BLaER1 treated with 17β-estradiol and CSF1 and Interleukin-3, amounts not matched to agents 10 nM and 100 nM (cell line): ENCODE results near the gene BAIAP2L2.

ENCODE experiments used
- H3K27ac ChIP-seq, 11 experiments: shearing (Covaris generic); formaldehyde crosslinking; 2 replicates each; pipeline ENCODE4 v1.8.1; 2022
- H3K27me3 ChIP-seq, 11 experiments: shearing (Covaris generic); formaldehyde crosslinking; 2 replicates each; pipeline ENCODE4 v1.8.1; 2022
- H3K36me3 ChIP-seq, 11 experiments: shearing (Covaris generic); formaldehyde crosslinking; 2 replicates each; pipeline ENCODE4 v1.8.1; 2022
- H3K4me1 ChIP-seq, 10 experiments: shearing (Covaris generic); formaldehyde crosslinking; 2 replicates each; pipeline ENCODE4 v1.8.1; 2022
- H3K4me2 ChIP-seq, 11 experiments: shearing (Covaris generic); formaldehyde crosslinking; 2 replicates each; pipeline ENCODE4 v1.8.1; 2022
- H3K4me3 ChIP-seq, 10 experiments: shearing (Covaris generic); formaldehyde crosslinking; 2 replicates each; pipeline ENCODE4 v1.8.1; 2022
- H3K9ac ChIP-seq, 11 experiments: shearing (Covaris generic); formaldehyde crosslinking; 2 replicates each; pipeline ENCODE4 v1.8.1; 2022
- H3K9me3 ChIP-seq, 11 experiments: shearing (Covaris generic); formaldehyde crosslinking; replicated peaks in 1 of 11; 2 replicates each; pipeline ENCODE4 v1.8.1; 2022
- H4K20me1 ChIP-seq, 11 experiments: shearing (Covaris generic); formaldehyde crosslinking; 2 replicates each; pipeline ENCODE4 v1.8.1; 2022
- Cebpa-rat ChIP-seq, 11 experiments: shearing (Covaris generic); IDR thresholded peaks; 2 replicates each; pipeline ENCODE4 v1.8.1; 2022

Gene BAIAP2L2

DNA sequence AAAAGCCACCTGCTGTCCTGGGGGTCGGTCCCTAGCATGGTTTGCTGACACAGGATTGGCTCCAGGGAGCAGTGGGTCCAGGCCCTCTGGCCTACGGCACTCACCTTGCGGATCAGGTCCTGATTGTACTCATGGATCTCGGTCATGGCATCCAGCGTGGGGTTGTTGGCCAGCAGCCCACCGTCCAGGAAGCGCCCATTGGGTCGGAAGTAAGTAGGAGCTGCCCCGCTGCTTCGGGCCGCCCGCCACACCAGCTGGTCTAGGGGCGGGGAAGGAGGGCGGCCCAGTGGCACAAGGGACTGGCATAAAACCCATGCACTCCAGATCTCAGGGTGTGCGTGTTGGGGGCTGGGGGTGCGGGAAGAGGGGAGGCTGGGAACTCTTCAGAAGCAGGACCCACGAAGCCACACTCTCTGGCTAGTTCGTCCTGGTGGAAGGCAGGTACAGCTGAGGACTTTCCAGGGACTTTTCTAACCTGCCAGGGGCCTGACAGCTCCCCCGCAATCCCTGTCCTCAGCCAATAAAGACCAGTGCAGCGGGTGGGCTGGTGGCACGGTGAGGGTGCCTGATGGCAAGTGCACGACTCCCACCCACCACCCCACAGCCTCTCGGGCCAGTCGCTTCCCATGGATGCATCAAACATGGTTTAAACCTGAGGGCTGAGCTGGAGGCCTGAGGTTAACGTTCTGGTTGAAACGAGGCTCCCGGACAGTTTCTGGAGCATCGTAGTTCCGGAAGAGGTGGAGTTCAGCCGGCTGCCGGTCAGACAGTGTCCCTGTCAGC lies 5.1 kb upstream of the BAIAP2L2 start:
- H3K4me1 ChIP-seq, result peaks cover 4 to 34% (median 27%) of the 10 kb centered on the region in 10 experiments; a peak in 19 of 20 replicates
- H3K9ac ChIP-seq, result no peak overlapping the region
- no peak overlapping the region for H3K27ac ChIP-seq
- no peak for TF ChIP-seq Cebpa-rat (IDR thresholded peaks at IDR 0.05)
- H3K9me3 ChIP-seq, result no peaks in the 10 kb centered on the region
- H4K20me1 ChIP-seq, result peaks cover 0 to 4% (median 0%) of the 10 kb centered on the region in 11 experiments; a peak in 2 of 22 replicates
- H3K27me3 ChIP-seq, result no peaks in the 10 kb centered on the region
- peaks cover 0 to 31% (median 0%) of the 10 kb centered on the region in 11 experiments; a peak in 5 of 22 replicates for H3K36me3 ChIP-seq
- peak overlapping the region in 3 of 11 experiments; percentile 37 to 58 (median 52); a peak in 2 of 22 replicates for H3K4me2 ChIP-seq
- no peak overlapping the region for H3K4me3 ChIP-seq

DNA sequence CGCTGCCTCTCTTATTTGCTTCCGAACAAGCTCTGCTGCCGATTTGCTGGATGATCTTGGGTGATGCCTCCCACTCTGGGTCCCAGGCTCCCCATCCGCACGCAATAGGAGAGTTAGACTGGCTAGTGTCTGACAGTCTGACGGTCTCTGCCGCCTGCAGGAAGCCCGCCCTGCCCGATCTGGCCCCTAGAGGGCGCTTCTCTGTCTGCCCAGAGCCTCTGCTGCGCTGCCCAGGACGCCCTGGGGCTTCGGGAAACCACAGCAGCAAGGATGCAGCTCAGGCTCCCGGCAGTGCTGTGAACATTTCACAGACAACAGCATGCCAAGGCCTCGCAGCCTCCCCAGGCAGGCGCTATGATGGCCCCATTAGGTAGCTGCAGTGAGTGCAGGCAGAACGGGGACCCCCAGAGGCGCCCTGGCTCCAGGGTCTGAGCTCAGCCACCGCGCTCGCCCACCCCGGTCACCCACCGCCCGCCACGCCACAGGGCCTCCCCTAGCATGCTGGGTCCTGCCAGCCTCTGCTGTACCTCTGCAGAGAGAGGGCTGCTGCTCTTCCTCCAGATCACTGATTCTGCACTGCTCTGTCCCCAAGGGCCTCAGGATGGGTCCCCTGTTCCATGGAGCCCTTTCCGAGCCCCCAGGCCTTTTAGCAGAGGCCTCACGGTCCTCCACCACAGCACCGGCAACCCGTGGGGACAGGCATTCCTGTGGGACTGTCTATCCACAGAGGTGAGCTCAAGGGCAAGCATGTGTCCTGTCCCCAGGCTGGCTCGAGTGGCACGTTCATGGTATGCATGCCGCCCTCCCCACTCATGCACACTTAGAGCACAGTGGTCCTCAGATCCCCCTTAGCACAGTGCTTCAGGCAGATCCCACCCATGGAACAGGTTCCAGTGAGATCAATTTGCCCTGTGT lies 4.3 kb upstream of the BAIAP2L2 start:
- H3K4me2 ChIP-seq, result peak overlapping the region; percentile 21 to 74 (median 54); a peak in 21 of 22 replicates

DNA sequence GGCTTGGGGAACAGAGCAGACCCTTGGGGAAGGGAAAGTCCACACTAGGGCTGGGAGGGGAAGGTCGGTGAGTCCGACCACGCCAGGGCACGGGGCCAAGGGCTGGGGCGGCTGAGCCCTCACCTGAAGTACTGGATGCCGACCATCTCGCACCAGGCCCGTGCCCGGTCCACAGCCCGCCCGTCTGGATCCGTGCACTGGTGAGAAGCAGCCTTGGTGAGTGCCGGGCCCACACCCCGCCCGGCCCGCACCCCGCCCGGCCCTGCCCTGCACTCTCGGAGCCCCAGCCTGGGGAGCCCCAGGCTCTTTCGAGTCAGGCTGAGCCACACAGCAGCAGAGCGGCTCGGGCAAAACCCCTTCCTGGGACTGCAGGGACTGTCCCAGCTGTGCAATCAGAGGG lies 1.9 kb upstream of the BAIAP2L2 start:
- Histone ChIP-seq H4K20me1 (no peaks in the 10 kb centered on the region; a peak in 2 of 22 replicates), H3K4me2 (no peak overlapping the region), H3K36me3 (peaks cover 0 to 31% (median 0%) of the 10 kb centered on the region in 11 experiments; a peak in 5 of 22 replicates), H3K4me3 (no peak overlapping the region), H3K4me1 (peaks cover 4 to 36% (median 30%) of the 10 kb centered on the region in 10 experiments; a peak in 18 of 20 replicates), H3K9me3 (no peaks in the 10 kb centered on the region), H3K27me3 (no peaks in the 10 kb centered on the region), H3K9ac (no peak overlapping the region), H3K27ac (no peak overlapping the region)
- no peak for TF ChIP-seq Cebpa-rat (IDR thresholded peaks at IDR 0.05)

More for the DNA sequence above, 4.3 kb upstream of the BAIAP2L2 start:
- H3K4me3 ChIP-seq, result no peak overlapping the region
- no peaks in the 10 kb centered on the region for H3K9me3 ChIP-seq
- H3K27me3 ChIP-seq, result no peaks in the 10 kb centered on the region
- H3K36me3 ChIP-seq, result peaks cover 0 to 31% (median 0%) of the 10 kb centered on the region in 11 experiments; a peak in 5 of 22 replicates
- no peaks in the 10 kb centered on the region; a peak in 1 of 22 replicates for H4K20me1 ChIP-seq
- H3K4me1 ChIP-seq, result peaks cover 4 to 25% (median 20%) of the 10 kb centered on the region in 10 experiments; a peak in 18 of 20 replicates
- TF ChIP-seq Cebpa-rat (IDR thresholded peaks at IDR 0.05), result no peak
- H3K27ac ChIP-seq, result no peak overlapping the region
- no peak overlapping the region for H3K9ac ChIP-seq

DNA sequence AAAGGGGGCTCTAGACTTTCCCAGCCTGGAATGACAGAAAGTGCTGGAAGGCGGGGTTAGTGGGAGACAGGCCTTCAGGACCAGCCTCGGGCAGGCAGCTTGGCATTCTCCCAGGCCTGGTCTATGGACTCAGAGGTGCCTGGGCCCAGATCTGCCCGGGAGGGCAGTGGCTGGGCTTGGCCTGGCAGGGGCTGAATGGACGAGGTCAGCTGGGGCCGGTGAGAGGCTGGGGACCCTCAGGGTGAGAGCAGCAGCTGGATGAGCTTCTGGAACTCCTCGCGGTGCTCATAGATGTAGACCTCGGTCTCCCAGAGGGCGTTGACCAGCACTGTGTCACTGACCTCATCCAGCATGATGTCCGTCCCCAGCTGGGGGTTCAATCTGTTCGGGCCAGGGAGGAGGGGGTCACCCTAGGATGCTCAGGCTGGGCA lies 1.5 kb upstream of the BAIAP2L2 start:
- Histone ChIP-seq H3K4me1 (peaks cover 4 to 37% (median 32%) of the 10 kb centered on the region in 10 experiments; a peak in 18 of 20 replicates), H3K27ac (no peak overlapping the region), H3K27me3 (no peaks in the 10 kb centered on the region), H3K4me3 (no peak overlapping the region), H3K9me3 (no peaks in the 10 kb centered on the region), H3K4me2 (no peak overlapping the region), H4K20me1 (no peaks in the 10 kb centered on the region; a peak in 2 of 22 replicates), H3K36me3 (peaks cover 0 to 31% (median 0%) of the 10 kb centered on the region in 11 experiments; a peak in 5 of 22 replicates), H3K9ac (no peak overlapping the region)
- no peak for TF ChIP-seq Cebpa-rat (IDR thresholded peaks at IDR 0.05)

DNA sequence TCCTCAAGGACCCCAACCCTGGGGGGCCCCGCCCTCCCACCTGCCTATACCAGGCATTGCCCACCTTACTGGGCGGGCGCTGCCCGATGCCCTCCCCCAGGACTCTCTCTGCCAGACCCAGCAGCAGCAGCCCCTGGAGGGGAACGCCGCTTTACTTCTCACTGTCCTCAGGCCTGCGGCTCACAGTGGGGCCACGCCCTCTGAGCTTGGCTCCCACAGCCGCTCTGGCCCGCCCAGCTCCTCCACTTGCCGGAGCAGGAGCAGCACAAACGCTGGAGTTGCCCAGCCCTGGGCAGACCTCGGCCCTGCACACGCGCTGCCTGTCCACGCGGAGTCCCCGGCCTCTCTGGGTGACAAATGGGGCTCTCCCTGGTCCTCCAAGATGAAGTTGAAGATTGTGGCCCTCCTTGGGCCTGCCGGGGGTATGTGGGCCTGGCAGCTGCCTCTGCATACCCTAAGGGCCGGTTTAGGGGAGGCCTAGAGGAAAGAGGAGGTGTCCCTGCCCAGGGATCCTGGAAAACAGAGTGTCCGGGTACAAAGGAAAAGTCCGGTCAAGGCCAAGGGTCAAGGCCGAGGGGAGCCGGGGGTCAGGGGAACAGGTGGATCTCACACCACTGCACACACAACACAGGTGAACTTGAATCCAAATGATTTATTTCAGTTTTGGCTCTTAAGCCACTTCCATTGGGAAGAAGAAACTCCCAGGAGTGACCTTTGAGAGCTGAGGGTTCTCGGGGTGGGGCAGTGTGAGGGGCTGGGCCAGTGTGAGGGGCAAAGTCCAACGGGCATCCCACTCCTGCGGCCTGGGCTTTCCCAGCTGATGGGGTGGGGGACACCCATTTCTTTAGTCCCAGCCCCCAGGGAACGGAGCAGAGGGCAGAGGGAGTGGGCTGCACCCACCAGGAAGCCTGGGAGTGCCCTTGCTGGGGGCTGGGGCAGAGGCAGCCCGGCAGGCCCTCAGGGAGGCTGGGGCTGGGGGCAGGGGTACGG lies 674 bp upstream of the BAIAP2L2 start:
- H4K20me1 ChIP-seq, result no peaks in the 10 kb centered on the region; a peak in 2 of 22 replicates
- H3K9ac ChIP-seq, result no peak overlapping the region; a peak in 1 of 22 replicates
- peaks cover 0 to 30% (median 0%) of the 10 kb centered on the region in 11 experiments; a peak in 5 of 22 replicates for H3K36me3 ChIP-seq
- no peak overlapping the region for H3K27ac ChIP-seq
- no peak overlapping the region for H3K4me3 ChIP-seq
- H3K4me1 ChIP-seq, result peaks cover 4 to 37% (median 33%) of the 10 kb centered on the region in 10 experiments; a peak in 18 of 20 replicates
- H3K9me3 ChIP-seq, result no peaks in the 10 kb centered on the region
- no peaks in the 10 kb centered on the region for H3K27me3 ChIP-seq
- no peak for TF ChIP-seq Cebpa-rat (IDR thresholded peaks at IDR 0.05)
- no peak overlapping the region for H3K4me2 ChIP-seq

DNA sequence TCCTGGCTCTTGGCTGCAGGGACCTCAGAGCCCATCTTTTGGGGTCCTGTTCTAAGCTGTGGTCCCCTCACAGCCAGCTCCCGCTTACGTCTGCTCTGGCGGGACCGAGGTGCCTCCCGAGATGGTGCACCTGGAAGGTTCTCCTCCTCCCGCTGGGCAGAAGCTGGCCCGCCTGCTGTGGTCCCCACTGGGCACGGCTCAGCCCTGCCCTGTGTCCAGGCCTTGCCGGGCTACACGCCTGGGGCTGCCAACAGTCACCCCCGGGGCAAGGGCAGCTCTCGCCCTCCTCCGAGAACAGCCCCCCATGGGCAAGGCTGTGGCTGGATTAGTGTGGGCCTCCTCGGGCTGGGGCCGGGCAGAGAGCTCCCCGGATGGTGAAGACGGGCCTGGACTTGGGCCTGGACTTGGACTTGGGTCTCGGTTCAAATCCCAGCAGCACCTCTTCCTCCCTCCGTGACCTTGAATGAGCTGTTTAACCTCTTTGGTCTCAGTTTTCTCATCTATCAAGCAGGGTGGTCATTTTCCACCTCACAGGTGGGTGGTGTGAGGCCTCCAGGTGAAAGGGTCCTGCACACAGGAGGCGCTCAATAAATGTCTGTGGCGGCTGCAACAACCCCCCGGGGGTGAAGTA lies 998 bp downstream of the BAIAP2L2 start:
- Histone ChIP-seq H3K9me3 (no peaks in the 10 kb centered on the region), H3K27ac (no peak overlapping the region), H4K20me1 (no peaks in the 10 kb centered on the region; a peak in 1 of 22 replicates), H3K4me3 (no peak overlapping the region), H3K27me3 (no peaks in the 10 kb centered on the region), H3K4me2 (no peak overlapping the region), H3K36me3 (peaks cover 0 to 17% (median 0%) of the 10 kb centered on the region in 11 experiments; a peak in 4 of 22 replicates), H3K9ac (no peak overlapping the region), H3K4me1 (peaks cover 0 to 36% (median 31%) of the 10 kb centered on the region in 10 experiments; a peak in 16 of 20 replicates)
- TF ChIP-seq Cebpa-rat (IDR thresholded peaks at IDR 0.05), result no peak

DNA sequence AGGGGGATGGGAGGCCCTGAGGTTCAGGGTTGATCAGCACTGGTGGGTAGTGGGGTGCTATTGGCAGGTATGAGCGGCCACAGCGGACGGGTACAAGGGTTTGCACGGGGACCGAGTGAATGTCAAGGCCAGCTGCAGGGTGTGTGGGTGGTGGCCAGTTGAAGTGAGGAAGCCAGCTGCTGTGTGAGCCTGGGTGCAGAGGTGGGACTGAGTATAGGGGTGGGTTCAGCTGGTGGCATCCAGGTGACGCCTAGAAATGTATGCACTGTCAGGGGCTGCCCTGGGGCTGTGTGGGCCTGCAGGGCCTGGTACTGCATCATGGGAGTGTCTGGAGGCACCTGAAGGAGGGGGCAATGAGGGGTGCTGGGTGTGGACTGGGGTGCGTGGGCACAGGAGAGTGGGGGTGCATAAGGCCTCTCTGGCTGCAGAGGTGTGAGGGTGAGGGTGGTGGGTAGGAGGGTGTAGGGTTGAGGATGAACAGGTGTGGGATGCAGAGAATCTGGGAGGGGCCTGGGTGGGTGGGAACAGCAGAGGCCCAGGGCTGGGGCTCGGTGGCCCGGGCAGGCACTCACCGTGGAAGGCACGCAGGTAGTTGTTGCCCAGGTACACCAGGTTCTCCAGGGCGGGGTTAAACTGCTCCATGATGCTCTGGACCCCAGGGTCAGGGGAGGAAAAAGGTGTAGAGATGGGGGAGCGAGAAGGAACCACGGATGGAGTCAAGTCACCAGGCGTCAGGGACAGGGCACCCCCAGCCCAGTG lies 1.7 kb downstream of the BAIAP2L2 start:
- peak overlapping the region in 3 of 11 experiments; percentile 41 to 49 (median 46); a peak in 3 of 22 replicates for H3K4me2 ChIP-seq
- TF ChIP-seq Cebpa-rat (IDR thresholded peaks at IDR 0.05), result no peak

More for the DNA sequence above, 1.7 kb downstream of the BAIAP2L2 start:
- Histone ChIP-seq H3K9me3 (no peaks in the 10 kb centered on the region), H3K27ac (no peak overlapping the region), H3K4me3 (no peak overlapping the region), H3K27me3 (no peaks in the 10 kb centered on the region), H4K20me1 (no peaks in the 10 kb centered on the region; a peak in 1 of 22 replicates), H3K4me1 (peaks cover 0 to 35% (median 25%) of the 10 kb centered on the region in 10 experiments; a peak in 14 of 20 replicates), H3K36me3 (peaks cover 0 to 17% (median 0%) of the 10 kb centered on the region in 11 experiments; a peak in 4 of 22 replicates), H3K9ac (no peak overlapping the region)
